ENCODE data around the gene C9orf78.
A peak's percentile ranks its signal among the peaks of the same experiment; 100 is the strongest.

Gene C9orf78

DNA sequence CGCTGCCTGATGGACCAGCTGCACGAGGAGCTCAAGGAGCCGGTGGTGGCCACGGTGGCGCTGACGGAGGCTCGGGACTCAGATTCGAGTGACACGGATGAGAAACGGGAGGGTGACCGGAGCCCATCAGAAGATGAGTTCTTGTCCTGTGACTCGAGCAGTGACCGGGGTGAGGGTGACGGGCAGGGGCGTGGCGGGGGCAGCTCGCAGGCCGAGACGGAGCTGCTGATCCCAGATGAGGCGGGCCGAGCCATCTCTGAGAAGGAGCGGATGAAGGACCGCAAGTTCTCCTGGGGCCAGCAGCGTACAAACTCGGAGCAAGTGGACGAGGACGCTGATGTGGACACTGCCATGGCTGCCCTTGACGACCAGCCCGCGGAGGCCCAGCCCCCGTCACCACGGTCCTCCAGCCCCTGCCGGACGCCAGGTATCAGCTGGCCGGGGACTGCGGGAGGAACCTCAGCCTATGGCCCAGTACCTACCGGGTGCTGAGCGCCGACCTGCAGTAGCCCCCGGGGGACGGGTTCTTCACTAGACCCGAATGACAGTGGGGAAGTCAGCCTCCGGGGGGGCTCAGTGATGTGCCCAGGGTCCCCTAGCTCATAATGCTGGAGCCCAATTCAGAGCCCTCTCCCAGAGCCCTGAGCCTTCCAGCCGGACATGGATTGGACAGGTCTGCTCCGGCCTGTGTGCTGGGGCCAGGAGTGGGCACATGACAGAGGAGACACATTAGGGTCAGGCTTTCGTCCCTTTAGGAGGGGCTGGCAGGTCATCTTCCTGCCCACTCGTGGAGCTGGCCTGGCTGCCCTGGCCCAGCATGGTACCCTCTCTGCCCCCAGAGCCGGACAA is 33.2 kb upstream of the C9orf78 start:
- DNase-seq (ENCODE audit: low read depth in 2 of 2), result no peak

DNA sequence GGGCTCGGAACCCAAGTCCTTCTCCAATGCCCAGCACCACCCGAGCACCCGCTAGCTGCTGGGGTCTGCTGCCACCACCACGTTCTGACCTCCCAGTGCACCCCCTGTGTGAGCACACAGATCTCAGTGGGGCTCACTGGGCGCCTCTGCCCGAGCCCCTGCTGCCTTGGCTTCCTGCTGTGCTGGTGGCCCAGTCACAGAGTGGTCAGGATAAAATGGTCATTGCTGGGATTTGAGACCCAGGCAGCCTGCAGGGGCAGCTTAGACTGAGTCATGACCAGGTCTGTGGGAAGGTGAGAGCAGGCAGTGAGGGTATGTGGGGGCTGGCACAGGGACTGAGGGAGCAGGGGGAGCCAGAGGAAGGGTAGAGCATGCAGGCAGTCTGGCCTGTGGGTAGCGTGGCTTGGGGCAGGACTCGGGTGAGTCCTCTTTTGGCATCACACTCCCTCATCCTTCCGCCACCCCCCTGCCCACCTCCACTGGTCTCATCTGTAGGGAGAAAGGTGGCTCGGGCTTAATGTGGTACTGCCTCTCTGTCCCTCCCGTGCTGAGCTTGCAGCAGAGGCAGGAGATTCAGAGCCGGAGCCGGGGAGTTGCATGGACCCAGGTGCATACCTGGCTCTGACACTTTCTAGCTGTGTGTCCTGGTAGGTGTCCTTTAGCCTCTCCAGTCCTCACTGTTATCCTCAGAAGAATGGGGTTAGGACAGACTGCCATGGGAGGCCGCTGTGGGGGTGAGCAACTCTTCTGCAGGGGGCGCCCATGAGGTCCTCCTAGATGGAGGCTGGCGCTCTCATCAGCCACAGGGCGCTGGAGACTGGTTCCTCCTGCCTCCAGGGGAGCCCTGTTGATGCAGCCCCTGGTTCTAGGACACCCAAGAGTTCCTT is 32.3 kb upstream of the C9orf78 start:
- no peak for DNase-seq (ENCODE audit: low read depth in 2 of 2)

DNA sequence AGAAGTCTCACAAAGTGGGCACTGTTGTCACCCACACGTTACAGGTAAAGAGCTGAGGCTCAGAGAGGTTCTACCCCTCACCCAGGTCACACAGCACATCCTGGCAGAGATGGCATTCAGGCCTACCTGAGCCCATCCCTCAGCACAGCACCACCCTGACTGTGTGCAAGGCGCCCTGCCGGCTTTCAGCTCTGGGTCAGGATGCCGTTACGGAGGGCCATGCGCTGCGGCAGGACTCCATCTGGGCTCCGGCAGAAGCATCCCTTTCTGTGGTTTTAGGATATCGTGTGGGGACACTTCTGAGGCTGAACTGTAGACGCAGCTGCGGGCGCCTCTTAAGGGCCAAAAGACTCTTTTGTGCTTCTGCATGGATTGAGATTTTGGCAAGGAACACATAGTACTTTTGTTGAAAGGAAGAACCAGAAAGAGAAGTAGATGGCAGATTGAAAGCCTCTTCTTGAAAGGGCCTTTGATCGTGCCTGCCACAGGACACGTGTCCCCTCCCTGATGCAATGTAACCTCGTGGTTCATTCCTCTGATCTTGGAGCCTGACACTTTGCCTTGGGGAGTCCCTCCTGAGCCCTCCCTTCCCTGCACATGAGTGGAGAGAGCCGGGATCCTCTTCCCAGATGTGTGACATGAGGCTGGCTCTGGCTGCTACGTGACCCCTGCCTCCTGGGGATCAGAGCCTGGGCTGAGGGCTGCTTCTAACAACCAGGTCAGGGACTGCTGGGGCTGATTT is 31.5 kb upstream of the C9orf78 start:
- no peak for DNase-seq (ENCODE audit: low read depth in 2 of 2)

DNA sequence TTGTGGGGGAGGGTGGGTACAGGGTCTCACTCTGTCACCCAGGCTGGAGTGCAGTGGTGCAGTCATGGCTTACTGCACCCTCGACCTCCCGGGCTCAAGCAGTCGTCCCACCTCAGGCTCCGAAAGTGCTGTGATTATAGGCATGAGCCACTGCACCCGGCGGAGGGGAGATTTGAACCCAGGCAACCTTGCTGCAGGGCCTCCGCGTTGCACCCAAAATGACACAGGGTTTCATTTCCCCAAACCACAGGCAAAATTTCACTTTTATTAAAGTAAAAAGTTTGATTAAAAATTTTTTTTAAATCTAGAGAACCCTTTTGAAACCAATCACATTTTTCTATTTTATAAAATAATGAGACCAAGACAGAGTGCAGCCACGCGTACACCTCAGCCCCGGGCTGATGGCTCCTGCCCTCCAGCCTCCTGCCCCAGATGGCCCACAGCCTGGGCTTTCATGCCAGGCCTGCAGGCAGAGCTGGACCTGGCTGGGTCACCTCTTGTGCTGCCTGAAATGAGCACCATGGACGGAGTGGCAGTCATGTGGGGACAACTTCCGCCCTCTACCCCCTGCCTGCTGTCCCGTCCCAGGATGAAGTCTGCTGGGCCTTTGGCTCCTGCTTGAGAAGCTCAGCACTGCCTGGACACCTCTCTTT is 30.7 kb upstream of the C9orf78 start:
- no peak for DNase-seq (ENCODE audit: low read depth in 2 of 2)

DNA sequence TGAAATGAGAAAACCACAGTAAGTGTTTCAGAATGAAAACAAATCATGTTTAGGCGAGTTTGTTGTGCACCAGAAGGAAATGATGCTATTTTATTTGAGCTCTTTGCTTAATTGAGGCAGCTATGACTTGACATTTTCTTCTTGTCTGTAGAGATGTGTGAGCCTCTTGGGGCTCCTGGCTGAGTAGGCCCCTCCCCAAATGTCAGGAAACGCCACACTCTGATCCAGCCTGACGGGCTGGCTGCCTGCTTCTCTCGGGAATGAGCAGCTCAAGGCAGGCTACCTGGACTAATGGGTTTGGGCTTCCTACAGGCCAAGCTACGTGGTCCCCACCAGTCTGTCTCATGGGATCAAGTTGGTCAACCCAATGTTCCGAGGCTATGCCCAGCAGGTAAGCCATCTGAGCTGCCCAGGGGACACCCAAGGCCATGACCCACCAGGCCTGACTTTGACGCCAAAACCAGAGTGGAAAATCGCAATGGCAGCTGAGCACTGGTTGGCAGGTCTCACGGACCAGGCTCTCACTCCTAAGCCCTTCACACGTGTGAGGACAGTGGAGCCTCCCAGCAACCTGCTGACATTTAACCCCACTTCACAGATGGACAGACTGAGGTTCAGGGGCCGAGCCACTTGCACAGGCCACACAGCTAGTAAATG is 30.0 kb upstream of the C9orf78 start:
- no peak for DNase-seq (ENCODE audit: low read depth in 2 of 2)

DNA sequence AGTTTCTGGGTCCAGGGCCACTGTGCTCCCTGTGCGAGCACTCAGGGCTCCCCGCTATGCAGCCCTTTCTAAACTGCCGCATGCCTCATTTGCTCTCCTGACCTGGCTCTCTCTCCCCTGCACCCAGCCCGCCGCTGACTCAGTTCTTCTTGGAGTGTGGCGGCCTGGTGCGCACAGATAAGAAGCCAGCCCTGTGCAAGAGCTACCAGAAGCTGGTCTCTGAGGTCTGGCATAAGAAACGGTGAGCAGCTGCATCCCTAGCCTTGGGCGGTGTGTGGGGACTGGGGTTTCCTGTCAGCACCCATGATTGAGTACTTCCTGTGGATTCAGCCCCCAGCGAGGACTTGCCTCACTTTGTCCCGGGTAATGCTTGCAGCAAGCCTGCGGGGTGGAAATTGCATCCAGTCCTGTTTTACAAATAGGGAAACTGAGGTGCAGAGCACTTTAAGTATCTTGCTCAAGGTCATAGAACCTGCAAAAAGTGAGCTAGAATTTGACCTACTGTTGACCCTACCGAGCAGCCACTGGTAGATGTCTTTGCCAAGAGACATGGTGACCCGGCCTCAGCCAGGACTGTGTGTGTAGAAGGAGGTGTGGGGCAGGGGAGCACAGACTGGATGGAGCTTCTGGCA is 28.1 kb upstream of the C9orf78 start:
- DNase-seq (ENCODE audit: low read depth in 2 of 2), result peak in 1 of 2 experiments; percentile 57

DNA sequence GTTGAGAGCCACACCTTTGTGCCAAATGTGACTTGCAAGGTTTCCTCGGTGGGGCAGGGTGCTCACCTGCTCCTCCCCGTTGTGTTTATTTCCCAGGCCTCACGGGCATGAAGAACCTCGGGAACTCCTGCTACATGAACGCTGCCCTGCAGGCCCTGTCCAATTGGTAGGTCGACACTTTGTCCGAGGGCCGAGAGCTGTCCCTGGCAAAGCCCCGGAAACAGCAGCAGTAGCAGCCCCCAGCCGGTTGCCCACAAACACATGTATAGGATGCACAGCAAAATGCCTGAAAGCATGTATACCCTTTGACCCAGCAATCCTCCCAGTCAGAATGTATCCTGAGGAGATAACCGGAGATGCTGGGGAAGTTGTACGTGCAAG is 26.4 kb upstream of the C9orf78 start:
- DNase-seq (ENCODE audit: low read depth in 2 of 2), result no peak

DNA sequence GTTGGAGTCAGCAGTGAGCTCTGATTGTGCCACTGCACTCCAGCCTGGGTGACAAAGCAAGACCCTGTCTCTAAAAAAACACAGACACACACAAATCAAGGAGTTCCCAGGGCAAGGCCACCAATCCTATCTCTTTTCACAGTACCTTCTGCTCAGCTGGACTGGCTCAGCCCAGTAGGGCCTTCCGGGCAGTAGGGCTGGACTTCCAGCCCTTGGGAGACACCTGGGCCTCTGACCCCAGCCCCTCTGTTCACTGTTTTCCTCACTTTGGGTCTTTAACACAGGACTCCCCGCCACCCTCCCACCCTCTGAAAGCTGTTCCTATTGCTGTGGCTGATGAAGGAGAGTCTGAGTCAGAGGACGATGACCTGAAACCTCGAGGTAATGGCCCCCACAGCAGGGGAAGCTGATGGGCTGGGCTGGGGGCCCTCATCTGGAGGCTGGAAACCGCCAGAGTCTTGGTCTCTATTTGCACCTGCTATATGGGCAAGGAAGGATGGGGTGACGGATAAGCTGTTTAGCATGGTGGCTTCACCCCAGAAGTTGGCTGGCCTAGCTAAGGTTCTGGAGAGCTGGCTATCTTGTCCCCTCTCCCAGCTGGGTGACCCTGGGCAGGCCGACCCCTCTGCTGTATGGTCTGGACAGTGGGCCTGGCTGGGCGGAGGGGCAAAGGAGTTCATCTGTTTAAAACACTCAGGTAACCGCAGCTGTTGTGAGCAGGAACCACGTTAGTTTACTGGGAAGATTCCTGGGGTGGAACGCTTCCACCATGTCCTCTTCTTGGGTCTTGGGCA is 25.8 kb upstream of the C9orf78 start:
- no peak for DNase-seq (ENCODE audit: low read depth in 2 of 2)

DNA sequence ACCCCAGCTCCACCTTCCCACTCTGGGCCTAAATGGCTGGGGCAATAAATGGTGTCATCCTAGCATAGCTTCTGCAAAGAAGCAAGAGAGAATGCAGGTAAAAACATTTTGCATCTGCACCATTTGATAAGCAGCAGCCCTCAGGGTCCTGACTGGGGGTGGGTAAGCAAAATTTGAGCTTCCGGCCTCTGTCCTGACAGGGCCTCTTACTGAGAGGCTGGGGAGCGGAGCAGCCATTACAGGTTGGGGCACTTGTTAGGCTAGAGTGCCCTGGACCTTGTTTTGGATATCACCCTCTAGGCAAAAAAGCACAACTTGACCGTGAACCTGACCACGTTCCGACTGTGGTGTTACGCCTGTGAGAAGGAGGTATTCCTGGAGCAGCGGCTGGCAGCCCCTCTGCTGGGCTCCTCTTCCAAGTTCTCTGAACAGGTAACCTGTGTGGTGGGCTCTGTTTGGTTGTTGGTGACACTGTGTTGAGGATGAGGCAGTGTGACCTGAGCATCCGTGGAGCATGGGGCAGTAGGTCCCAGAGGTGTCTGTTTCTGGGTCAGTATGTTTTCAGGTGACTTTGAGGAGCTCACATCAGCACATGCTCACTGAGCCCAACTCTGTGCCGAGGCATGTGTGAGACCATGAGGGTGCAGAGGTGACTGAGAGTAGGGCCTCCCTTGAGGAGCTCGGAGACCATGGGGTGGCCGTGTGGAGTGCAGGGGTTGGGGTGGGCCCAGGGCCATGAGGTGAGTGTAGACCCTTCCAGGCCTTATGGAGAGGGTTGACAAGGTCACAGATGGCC is 23.3 kb upstream of the C9orf78 start:
- DNase-seq (ENCODE audit: low read depth in 2 of 2), result no peak

DNA sequence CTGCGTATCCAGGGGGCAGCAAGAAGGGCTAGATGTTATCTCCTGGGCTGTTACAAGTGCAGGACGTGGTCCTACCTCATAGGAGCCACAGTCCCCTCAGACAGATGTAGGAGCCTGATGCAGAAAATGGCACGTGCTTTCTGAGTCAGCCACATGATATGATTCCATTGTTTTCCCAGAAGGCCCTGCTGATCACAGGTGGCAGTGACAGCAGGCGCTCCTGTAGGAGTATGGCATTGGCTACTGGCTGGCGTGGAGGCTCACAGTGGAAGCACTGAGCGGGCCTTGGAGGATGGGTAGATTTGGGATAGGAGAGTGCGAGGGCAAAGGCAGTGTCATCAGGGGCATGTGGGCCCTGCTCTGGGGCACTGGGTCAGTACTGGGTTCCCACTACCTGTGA is 22.1 kb upstream of the C9orf78 start:
- no peak for DNase-seq (ENCODE audit: low read depth in 2 of 2)

DNA sequence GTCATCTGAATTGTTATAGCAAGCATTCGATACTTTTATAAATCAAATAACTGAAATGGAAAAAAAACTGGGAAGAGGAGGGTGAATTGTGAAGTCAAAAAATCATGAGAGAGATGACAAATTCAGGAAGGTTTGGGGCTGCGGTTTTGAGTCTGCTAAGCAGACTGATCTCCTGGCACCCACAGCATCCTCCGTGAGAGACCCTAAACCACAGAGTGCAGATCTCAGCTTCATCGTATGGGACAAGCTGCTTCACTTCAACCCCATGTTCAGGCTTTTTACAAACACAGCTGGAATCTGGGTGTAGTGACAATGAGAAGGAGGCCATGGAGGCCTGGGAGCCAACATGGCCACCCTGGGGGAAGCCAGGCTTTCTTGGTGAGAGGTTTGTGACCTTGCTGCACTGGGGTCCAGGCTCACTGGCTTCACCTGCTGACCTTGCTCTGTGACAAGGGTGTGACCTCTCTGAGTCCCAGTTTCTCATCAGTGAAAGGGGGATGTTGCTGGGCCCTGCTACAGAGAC is 19.6 kb upstream of the C9orf78 start:
- DNase-seq (ENCODE audit: low read depth in 2 of 2), result no peak

DNA sequence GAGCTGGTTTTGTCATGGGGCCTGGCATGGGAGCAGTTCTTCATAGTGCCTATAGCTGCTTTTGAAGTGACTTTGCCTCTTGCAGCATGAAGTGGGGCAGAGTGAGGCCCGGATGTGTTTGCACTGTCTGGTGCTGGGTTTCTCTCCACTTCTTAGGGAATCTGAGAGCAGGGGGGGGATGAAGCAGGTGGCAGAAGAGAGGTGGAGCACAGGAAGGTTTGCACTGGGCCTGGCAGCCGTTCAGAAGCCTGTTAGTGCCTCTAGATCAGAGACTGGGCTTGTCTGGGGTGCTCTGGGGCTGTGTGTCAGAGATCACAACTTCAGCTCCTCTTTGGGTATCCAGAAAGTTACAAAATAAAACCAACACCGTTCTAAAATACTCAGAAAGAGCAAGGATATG is 18.5 kb upstream of the C9orf78 start:
- DNase-seq (ENCODE audit: low read depth in 2 of 2), result no peak

DNA sequence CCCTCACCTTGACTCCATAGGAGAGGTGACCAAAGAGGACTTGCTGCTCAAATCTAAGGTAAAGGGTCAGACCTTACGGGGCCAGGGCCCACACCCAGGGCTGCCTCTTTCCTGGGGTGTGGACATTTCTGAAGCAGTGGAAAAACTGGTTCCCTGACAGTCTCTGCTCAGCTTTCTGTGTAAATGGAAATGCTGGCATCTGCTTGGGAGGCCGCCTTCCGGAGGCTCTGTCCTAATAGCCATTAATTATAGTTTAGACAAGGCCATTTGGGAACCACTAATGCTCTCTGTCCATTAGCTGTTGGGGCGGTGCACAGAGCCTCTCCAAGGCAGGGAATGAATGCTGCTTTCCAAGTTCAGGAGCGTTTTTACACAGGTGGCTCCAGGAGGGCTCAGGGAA is 17.5 kb upstream of the C9orf78 start:
- DNase-seq (ENCODE audit: low read depth in 2 of 2), result no peak

DNA sequence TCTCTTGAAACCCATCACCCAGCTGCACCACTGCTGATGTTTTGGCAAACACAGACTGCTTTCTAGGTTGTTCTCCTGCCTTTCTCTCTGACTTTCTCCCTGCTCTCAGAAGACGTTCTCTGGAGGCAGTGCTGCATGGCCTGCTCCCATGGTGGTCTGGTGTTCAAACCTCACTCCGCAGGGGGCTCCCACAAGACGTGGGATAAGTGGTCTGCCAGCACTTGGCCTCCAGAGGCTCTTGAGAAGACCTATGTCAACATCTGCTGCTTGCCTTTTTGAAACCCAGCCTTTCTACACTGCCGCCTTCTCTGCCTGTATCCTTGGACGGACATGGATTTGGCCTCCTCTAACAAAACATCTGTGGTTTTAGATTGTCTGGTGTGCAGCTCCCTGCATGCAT is 16.7 kb upstream of the C9orf78 start:
- no peak for DNase-seq (ENCODE audit: low read depth in 2 of 2)

DNA sequence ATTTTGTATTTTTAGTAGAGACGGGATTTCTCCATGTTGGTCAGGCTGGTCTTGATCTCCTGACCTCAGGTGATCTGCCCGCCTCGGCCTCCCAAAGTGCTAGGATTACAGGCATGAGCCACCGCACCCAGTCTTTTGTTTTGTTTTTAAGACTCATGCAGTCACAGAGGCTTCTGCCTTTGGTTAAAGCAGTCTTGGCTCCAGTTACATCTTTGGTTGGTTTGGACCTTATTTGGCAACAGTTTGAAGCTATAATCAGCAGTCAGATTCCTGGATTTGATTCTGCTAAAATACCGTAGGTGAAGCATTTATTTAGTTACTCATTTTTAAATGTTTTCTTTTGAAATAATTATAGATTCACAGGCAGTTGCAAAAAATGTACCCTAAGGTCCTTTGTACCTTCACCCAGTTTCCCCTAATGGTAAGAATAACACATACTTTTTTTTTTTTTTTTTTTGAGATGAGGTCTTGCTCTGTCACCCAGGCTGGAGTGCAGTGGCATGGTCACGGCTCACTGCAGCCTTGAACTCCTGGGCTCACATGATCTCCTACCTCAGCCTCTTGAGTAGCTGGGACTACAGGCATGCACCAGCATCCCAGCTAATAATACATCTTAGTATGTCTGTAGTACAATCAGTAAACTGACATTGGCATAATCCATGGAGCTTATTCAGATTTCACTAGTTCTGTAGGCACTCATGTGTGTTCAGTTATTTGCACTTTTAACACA is 15.9 kb upstream of the C9orf78 start:
- no peak for DNase-seq (ENCODE audit: low read depth in 2 of 2)

DNA sequence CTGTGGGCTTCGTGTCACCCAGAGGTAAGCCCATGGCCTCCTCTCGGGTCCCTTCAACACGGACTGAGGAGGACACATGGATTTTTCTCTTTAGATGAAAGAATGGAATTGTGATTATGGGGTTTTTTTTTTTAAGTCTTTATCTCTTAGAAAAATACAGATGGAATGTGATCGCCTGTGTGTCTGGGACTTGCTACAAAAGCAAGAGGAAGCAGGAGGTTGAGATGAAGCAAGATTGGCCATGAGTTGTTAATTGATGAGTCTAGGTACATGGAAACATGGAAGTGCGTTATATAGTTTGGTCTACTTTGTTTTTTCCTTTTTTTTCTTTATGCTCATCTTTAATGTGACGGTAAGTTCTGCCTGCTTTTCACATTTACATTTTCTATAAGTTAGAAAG is 14.8 kb upstream of the C9orf78 start:
- DNase-seq (ENCODE audit: low read depth in 2 of 2), result no peak

DNA sequence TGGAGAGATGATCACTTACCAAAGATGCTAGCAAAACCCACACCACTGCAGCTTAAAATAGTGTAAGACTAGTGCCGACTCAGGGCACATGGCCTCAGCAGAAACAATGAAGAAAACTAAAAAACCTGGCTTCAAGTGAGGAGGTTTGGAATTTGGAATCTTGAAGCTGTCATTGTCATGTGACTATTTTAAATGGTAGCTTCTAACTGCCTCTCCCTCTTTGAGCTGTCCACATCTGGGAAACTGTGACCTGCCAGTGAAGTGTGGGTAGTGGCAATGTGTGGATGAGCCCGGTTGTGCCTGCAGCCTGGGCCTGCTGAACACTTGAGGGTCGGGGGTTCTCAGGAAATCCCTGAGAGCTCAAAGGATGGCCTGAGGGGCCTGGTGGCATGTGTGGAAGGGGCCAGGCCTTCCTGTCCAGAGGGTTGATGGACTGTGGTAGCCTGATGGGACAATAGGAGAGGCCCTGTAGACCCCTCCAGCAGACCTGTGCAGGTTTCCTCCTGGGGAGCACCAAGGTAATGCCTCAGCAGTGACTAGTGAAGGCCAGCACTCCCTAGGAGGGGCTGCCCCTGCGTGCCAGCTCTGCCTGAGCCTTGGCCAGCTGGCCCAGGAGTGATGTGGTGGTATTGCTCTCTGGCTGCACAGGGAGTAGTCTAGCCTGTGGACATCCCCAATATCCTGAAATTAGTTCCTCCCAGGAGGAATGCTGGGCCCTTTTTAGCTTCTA is 13.8 kb upstream of the C9orf78 start:
- no peak for DNase-seq (ENCODE audit: low read depth in 2 of 2)

DNA sequence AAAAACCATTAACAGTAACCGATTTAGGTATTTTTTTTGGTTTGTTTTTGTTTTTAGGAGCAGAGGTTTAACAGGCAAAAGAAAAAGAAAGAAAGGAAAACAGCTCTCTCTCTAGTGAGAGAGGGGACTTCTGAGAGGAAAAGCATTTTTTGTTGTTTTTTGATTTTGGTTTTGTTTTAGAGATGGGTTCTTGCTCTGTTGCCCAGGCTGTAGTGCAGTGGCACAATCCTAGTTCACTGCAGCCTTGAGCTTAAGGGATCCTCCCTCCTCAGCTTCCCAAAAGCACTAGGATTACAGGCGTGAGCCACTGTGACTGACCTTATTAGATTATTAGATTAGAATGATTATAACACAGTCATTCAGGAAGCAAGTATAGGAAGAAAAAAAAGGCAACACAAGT is 10.3 kb upstream of the C9orf78 start:
- no peak for DNase-seq (ENCODE audit: low read depth in 2 of 2)
